ENCODE data around the gene GFY. TPM values are rescaled to one million over a fixed set of nuclear protein-coding genes. Genes with fewer than 3 reads are reported as not detected.

The GFY gene
- total RNA-seq, 1 donor from 2014 or later: not detected

GRCh38 chr19:49473868-49474541 is 48.8 kb downstream of the GFY start, which contains the start of gene FLT3LG:
TSS of gene FLT3LG (plus strand) at chr19:49474215. CDS start at chr19:49474640, 425 bp downstream.
- peak; percentile 59 for ATAC-seq

- ATAC-seq: no peak
Measured at GRCh38 chr19:49474542-49474924, 49.3 kb downstream of the GFY start.

DNA sequence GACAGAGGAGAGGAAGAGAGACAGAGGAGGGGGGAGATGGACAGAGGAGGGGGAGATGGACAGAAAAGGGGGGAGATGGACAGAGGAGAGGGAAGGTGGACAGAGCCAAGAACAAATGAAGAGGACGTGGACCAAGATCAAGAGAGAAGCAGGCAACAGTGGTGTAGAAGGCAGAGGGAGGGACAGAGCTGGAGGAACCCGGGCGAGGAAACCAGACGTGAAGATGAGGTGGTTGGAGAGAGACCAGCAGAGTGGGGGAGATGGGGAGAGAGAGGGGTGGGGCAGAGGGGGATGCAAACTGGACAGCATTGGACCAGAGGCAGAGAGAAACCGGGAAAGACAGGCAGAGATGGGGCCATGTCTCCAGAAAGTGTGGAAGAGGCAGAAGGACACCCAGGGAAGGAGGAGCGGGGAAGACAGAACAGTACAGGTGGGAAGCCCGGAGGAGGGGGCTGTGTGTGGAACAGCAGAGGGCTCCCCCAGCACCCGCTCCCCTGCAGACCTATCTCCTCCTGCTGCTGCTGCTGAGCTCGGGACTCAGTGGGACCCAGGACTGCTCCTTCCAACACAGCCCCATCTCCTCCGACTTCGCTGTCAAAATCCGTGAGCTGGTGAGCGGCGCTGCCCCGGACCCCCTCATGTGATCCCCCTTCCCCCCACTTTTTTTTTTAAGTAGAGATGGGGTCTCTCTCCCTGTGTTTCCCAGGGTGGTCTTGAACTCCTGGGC is 50.2 kb downstream of the GFY start:
- ATAC-seq: no peak

GRCh38 chr19:49475995-49476880 is 51.0 kb downstream of the GFY start:
- ATAC-seq: peak; percentile 23

Other genes with a start within 250 kb of the GFY start
- gene SLC6A16, start 100.2 kb upstream of the GFY start, total RNA-seq: 0.48 TPM
- gene CD37, start 90.0 kb upstream of the GFY start, total RNA-seq: 3.5 TPM
- 8.0 TPM for gene TEAD2, start 63.0 kb upstream of the GFY start, total RNA-seq
- gene DKKL1, start 61.5 kb upstream of the GFY start, total RNA-seq: 0.24 TPM
- not detected for gene KASH5, start 37.1 kb upstream of the GFY start, total RNA-seq
- not detected for gene PTH2, start 1.9 kb upstream of the GFY start, total RNA-seq
- not detected for gene SLC17A7, start 16.1 kb downstream of the GFY start, total RNA-seq
- 53.6 TPM for gene PIH1D1, start 26.4 kb downstream of the GFY start, total RNA-seq
- gene ALDH16A1, start 27.8 kb downstream of the GFY start, total RNA-seq: 27.2 TPM
- gene FLT3LG, start 48.8 kb downstream of the GFY start, total RNA-seq: 3.3 TPM
- gene RPL13A, start 62.2 kb downstream of the GFY start, total RNA-seq: 2,820 TPM
- 1,446 TPM for gene RPS11, start 71.0 kb downstream of the GFY start, total RNA-seq
- gene FCGRT, start 87.3 kb downstream of the GFY start, total RNA-seq: 30.4 TPM
- gene RCN3, start 102.6 kb downstream of the GFY start, total RNA-seq: 1.8 TPM
- gene NOSIP, start 155.2 kb downstream of the GFY start, total RNA-seq: 38.6 TPM
- 13.2 TPM for gene PRRG2, start 155.9 kb downstream of the GFY start, total RNA-seq
- 11.7 TPM for gene PRR12, start 165.8 kb downstream of the GFY start, total RNA-seq
- gene RRAS, start 214.8 kb downstream of the GFY start, total RNA-seq: 16.4 TPM
- 31.0 TPM for gene SCAF1, start 216.8 kb downstream of the GFY start, total RNA-seq
- 38.6 TPM for gene IRF3, start 240.5 kb downstream of the GFY start, total RNA-seq
- gene BCL2L12, start 240.5 kb downstream of the GFY start, total RNA-seq: 23.5 TPM